ENCODE measurements around the gene LSM12.
"Not testable (repeated sequence)": the region's sequence is repeated elsewhere in the genome, so short reads cannot be mapped to it uniquely, and the experiment has no call there.

The LSM12 gene

DNA sequence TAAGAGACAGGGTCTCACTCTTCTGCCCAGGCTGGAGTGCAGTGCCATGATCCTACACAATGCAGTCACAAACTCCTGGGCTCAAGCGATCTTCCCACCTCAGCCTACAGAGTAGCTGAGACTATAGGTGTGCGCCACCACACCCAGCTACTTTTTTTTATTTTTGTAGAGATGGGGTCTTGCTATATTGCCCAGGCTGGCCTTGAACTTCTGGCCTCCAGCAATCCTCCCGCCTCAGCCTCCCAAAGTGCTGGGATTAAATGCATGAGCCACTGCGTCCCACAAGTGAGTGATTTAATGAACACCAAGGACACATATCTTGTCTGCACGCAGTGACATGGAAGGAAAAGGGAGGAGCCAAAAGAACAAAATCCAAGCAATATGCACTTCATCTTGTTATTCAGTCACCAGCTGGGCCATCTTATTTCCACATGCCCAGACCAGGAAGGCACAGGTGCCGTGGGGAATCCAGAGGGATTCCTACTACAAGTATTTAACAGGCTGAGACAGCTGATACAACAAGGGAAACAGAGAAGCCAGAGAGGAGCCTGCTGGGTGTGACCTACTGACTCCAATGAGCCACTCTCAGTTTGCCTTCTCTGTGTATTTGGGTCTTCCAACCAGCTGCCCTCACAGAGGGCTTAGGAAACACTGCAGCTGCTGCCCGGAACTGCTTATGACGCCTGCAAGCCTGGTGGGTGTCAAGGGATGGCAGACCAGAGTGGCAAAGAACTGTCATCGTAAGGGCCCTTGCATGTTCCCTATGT lies 17.0 kb downstream of the LSM12 start:
- no peak for DNase-seq
- H3K36me3 ChIP-seq (ENCODE audit: insufficient read depth, low read length) = peaks cover 77% of the 10 kb centered on the region

GRCh38 chr17:44046893-44047292 lies 19.6 kb downstream of the LSM12 start:
- H2AFZ ChIP-seq (ENCODE audit: low read depth, low read length); H3K27me3 ChIP-seq (ENCODE audit: insufficient read depth, low read length, poor library complexity); H3K4me2 ChIP-seq (ENCODE audit: insufficient read depth, low read length); H3K27ac ChIP-seq (ENCODE audit: low read length); H3K4me3 ChIP-seq (ENCODE audit: low read depth in 1 of 2, low read length in 2 of 2); H3K9me3 ChIP-seq (ENCODE audit: insufficient read depth, low read length, severe bottlenecking); DNase-seq; H3K4me1 ChIP-seq (ENCODE audit: insufficient read depth, low read length); ATAC-seq (ENCODE audit: insufficient read depth, low read depth); H3K9ac ChIP-seq (ENCODE audit: low read depth, low read length): not testable (repeated sequence)
- Histone ChIP-seq H3K36me3 (ENCODE audit: insufficient read depth, low read length) (peaks cover 58% of the 10 kb centered on the region), H3K79me2 (ENCODE audit: insufficient read depth, low read length) (peaks cover 85% of the 10 kb centered on the region), H4K20me1 (ENCODE audit: insufficient read depth, low read length) (peaks cover 50% of the 10 kb centered on the region)

More for the DNA sequence above, 17.0 kb downstream of the LSM12 start:
- no peak overlapping the region for H3K9ac ChIP-seq (ENCODE audit: low read depth, low read length)
- H4K20me1 ChIP-seq (ENCODE audit: insufficient read depth, low read length) = peaks cover 45% of the 10 kb centered on the region
- no peak overlapping the region for H2AFZ ChIP-seq (ENCODE audit: low read depth, low read length)
- ATAC-seq (ENCODE audit: insufficient read depth, low read depth) = no peak
- no peak overlapping the region for H3K4me2 ChIP-seq (ENCODE audit: insufficient read depth, low read length)
- H3K27ac ChIP-seq (ENCODE audit: low read length) = no peak overlapping the region
- no peaks in the 10 kb centered on the region for H3K27me3 ChIP-seq (ENCODE audit: insufficient read depth, low read length, poor library complexity)
- no peak for TF ChIP-seq CTCF (IDR thresholded peaks at IDR 0.05; ENCODE audit: borderline replicate concordance, extremely low read depth, low read length, poor library complexity, severe bottlenecking)
- no peak for TF ChIP-seq EZH2 (IDR thresholded peaks at IDR 0.05; ENCODE audit: borderline replicate concordance, low read depth, low read length, severe bottlenecking)
- H3K9me3 ChIP-seq (ENCODE audit: insufficient read depth, low read length, severe bottlenecking) = no peaks in the 10 kb centered on the region
- peaks cover 86% of the 10 kb centered on the region for H3K79me2 ChIP-seq (ENCODE audit: insufficient read depth, low read length)
- no peaks in the 10 kb centered on the region for H3K4me1 ChIP-seq (ENCODE audit: insufficient read depth, low read length)
- no peak overlapping the region for H3K4me3 ChIP-seq (ENCODE audit: low read depth in 1 of 2, low read length in 2 of 2)

DNA sequence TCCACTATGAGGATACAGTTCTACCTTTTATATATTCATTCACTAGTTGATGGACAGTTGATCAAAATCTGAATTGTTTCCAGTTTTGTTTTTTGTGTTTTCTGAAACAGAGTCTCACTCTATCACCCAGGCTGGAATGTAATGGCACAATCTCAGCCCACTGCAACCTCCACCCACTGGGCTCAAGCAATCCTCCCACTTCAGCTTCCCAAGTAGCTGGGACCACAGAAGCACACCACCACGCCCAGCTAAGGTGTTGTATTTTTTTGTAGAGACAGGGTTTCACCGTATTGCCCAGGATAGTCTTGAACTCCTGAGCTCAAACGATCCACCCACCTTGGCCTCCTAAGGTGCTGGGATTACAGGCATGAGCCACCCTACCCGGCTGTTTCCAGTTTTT lies 21.0 kb downstream of the LSM12 start:
- Histone ChIP-seq H3K9me3 (ENCODE audit: insufficient read depth, low read length, severe bottlenecking) (no peaks in the 10 kb centered on the region), H3K27ac (ENCODE audit: low read length) (no peak overlapping the region), H3K9ac (ENCODE audit: low read depth, low read length) (no peak overlapping the region), H4K20me1 (ENCODE audit: insufficient read depth, low read length) (peaks cover 57% of the 10 kb centered on the region), H3K27me3 (ENCODE audit: insufficient read depth, low read length, poor library complexity) (no peaks in the 10 kb centered on the region), H3K4me3 (ENCODE audit: low read depth in 1 of 2, low read length in 2 of 2) (no peak overlapping the region), H3K79me2 (ENCODE audit: insufficient read depth, low read length) (peaks cover 85% of the 10 kb centered on the region), H3K36me3 (ENCODE audit: insufficient read depth, low read length) (peaks cover 44% of the 10 kb centered on the region), H2AFZ (ENCODE audit: low read depth, low read length) (no peak overlapping the region), H3K4me2 (ENCODE audit: insufficient read depth, low read length) (no peak overlapping the region), H3K4me1 (ENCODE audit: insufficient read depth, low read length) (no peaks in the 10 kb centered on the region)
- DNase-seq (no peak), ATAC-seq (ENCODE audit: insufficient read depth, low read depth) (no peak)
- TF ChIP-seq EZH2 (IDR thresholded peaks at IDR 0.05; ENCODE audit: borderline replicate concordance, low read depth, low read length, severe bottlenecking) = no peak
- TF ChIP-seq CTCF (IDR thresholded peaks at IDR 0.05; ENCODE audit: borderline replicate concordance, extremely low read depth, low read length, poor library complexity, severe bottlenecking) = no peak

GRCh38 chr17:44044071-44044470 lies 22.4 kb downstream of the LSM12 start:
- H3K9ac ChIP-seq (ENCODE audit: low read depth, low read length) = no peak overlapping the region
- no peaks in the 10 kb centered on the region for H3K4me1 ChIP-seq (ENCODE audit: insufficient read depth, low read length)
- peaks cover 83% of the 10 kb centered on the region for H3K79me2 ChIP-seq (ENCODE audit: insufficient read depth, low read length)
- H3K4me3 ChIP-seq (ENCODE audit: low read depth in 1 of 2, low read length in 2 of 2) = no peak overlapping the region
- TF ChIP-seq CTCF (IDR thresholded peaks at IDR 0.05; ENCODE audit: borderline replicate concordance, extremely low read depth, low read length, poor library complexity, severe bottlenecking) (no peak), EZH2 (IDR thresholded peaks at IDR 0.05; ENCODE audit: borderline replicate concordance, low read depth, low read length, severe bottlenecking) (no peak)
- H3K27me3 ChIP-seq (ENCODE audit: insufficient read depth, low read length, poor library complexity) = no peaks in the 10 kb centered on the region
- H2AFZ ChIP-seq (ENCODE audit: low read depth, low read length) = no peak overlapping the region
- DNase-seq (no peak), ATAC-seq (ENCODE audit: insufficient read depth, low read depth) (no peak)
- H3K9me3 ChIP-seq (ENCODE audit: insufficient read depth, low read length, severe bottlenecking) = no peaks in the 10 kb centered on the region
- H3K27ac ChIP-seq (ENCODE audit: low read length) = no peak overlapping the region
- peaks cover 42% of the 10 kb centered on the region for H3K36me3 ChIP-seq (ENCODE audit: insufficient read depth, low read length)
- H4K20me1 ChIP-seq (ENCODE audit: insufficient read depth, low read length) = peaks cover 59% of the 10 kb centered on the region
- no peak overlapping the region for H3K4me2 ChIP-seq (ENCODE audit: insufficient read depth, low read length)

All from DND-41 (cell line).